COLO668 (cell line): ENCODE data around the gene TMEM256.

Experiments used
- DNase-seq: peaks from one replicate; lab custom pipeline; 2025; ENCODE audit not compliant: unreplicated experiment; lab: John Stamatoyannopoulos, UW

TMEM256 gene

DNA sequence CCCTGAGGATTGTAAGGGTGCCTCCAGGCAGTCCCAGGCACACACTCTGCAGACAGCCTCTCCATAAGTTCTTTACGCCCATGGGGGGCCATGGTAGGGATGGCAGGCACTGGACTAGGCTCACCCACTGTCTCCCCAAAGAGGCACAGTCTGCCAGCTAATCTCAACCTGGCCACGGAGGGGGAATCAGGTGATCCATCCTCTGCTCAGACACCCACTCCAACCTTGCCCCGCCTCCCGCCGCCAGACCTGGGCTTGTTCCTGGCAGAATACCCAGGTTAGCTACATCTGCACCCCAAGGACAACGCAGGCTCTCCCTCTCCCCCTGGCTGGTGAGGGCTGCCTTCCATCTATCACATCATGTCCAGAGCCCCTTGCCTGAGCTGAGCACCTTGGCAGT, 5.0 kb upstream of the TMEM256 start:
- DNase-seq = no peak

DNA sequence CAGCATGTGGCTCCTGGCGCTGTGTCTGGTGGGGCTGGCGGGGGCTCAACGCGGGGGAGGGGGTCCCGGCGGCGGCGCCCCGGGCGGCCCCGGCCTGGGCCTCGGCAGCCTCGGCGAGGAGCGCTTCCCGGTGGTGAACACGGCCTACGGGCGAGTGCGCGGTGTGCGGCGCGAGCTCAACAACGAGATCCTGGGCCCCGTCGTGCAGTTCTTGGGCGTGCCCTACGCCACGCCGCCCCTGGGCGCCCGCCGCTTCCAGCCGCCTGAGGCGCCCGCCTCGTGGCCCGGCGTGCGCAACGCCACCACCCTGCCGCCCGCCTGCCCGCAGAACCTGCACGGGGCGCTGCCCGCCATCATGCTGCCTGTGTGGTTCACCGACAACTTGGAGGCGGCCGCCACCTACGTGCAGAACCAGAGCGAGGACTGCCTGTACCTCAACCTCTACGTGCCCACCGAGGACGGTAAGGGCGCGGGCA, 4.4 kb upstream of the TMEM256 start:
- no peak for DNase-seq

DNA sequence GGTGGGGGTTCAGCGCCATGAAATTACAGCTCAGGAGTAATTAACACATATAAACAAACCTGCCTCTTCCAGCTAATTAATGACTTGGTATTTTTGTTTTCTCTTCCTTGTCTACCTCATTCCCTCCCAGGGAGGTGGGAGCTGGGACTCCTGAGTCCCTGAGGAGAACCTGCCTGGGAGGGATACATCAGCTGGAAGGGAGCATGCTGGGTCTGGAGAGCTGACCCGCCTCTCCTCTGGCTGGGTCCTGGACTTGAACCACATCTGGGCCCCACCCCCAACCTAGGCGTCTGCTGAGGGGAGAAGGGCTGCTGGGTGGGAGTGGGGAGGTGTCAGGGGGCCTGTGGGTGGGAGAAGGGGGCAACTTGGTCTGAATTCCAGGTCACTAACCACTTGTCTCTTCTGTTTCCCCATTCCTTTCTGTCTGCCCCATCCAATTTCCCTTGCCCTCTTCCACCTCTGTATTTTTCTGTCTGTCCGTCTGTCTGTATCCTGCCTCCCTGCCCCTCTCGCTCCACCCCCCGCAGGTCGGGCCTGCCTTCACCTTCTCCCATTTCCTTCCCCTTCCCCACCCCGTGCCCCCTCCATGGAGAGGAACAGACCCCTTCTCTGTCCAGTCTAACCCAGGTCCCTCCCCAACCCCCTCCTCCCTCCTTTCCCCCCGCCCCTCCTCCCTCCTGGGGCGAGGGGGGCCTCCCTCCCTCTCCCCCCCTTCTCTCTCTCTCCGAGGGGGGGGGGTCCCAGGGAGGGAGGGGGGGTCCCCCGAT, 3.8 kb upstream of the TMEM256 start, which contains the start of gene NLGN2:
Gene NLGN2, plus strand, starts transcription at position 361 of the 767 bp plus-strand sequence. CDS start 411 bp downstream, outside the sequence.
- DNase-seq = no peak

DNA sequence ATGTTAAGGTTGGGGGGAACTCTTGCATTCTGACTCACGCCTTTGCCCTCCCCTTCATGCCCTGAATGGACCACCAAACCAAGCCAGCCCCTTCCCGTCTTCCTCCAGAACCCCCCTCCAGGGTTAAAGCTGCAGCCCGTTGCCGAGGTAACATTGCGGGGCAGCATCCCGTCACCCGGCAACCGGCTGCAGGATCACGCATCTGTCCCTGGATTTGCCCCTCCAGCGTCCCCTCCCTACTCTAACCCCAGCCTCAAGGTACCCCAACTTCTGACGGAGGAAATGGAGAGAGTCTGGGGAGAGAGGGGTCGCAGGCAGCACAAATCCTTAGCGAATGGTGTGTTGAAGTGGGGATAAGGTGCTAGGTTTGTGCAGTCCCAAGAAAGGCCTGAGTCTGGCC, 3.2 kb upstream of the TMEM256 start:
- DNase-seq = no peak

DNA sequence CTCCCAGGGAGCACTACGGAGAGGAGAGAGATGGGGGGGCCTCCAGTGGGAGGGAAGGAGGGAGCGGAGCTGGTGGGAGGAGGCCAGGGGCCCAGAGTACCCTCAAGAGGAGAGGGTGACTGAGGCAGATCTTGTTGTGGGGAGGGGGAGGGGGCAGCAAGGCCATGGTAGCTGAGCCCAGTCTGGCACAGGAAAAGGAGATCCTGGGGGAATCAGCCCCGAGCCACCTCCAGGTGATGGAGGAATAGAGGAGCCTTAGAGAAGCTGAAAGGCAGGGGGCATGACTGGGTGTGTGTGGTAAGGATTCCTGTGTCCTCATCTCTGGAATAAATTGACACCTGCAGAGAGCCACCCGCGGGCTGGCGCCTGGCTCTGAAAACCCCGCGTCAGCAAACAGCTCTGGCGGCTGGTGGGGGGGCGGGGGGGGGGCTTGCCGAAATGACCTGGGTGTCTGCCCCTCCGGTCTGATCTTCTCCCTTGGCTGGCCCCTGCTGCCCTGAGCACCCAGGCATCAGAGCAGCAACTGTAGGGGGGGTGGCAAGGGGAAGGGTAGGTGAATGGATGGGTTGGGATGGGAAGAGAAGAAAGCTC, 2.4 kb upstream of the TMEM256 start:
- no peak for DNase-seq

DNA sequence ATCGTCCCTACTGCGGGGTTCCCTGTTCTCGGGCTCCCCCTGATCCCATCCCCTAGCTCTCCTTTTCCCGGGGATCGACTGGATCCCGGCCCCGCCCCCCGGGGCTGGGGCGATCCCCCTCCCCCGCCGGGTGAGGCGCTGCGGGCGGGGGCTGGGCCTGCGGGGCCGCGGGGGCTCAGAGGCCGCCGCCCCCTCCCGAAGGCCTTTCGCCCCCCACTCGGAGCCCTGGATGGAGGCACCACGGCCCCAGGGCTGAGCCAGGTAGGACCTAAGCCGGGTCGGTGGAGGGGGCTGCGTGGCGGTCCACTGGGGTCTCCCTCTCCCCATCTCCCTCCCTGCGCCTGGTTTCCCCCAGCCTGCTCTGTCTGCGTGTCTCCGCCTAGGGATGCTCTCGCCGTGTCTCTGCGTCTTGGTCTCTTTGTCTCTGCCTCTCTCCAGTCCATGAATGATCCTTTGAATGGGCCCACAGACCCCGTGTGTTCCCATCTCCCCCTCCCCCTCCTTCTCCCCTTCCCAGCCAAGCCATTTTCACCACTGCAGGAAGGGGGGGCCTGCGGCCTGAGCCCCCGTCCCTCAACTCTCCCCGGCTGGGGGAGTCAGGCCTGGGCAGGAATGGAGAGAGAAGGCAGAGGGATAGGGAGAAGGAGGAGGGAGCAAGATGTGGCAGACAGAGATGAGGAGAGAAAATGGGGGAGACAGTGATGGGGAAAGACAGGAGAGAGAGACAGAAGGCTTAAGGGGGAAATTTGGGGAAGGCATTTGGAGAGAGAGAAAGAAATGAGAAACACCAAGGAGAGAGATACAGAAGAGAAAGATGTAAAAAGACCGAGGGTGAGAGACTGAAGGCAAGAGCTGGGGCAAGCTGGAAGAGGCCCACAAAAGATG, 1.7 kb upstream of the TMEM256 start:
- DNase-seq = no peak

DNA sequence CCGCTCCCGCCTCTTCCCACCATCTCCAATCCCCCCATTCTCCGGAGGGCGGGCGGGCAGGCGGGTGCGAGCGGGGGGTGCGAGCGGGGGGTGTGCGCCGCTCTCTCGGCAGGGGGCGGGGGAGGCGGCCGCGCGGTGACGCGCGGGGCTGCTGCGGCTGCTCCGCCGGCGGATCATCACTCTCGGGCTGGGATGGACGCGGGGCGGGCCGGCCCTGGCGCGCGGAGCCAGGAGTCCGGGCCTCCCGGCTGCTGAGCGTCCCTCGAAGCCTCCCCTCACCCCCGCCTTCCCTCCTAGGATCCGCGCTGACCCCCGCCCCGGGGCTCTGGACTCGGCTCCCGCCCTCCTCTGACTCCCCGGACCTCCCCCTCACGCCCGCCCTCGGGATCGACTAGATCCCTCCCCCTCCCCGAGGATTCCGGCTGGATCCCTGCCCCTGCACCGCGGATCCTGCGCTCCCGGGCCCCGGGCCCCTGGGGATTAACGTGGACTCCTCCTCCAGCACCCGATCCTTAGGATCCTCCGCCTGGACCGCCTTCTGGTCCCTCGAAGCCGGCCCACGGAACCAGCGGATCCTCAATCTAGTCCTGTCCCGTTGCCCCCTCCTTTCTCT, 946 bp upstream of the TMEM256 start:
- DNase-seq = peak; percentile 41

DNA sequence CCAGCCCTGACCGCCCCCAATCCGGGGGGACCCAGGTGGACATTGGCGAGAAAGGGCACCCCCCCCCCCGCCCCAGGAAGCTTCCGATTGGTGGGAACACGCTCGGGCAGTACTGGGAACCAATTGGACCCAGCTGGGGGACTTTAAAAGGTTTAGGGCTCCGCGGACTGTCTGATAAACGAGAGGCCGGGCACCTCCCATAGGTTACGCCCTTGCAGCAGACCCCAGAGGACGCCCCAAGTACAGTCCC, 245 bp downstream of the TMEM256 start:
- DNase-seq = no peak

DNA sequence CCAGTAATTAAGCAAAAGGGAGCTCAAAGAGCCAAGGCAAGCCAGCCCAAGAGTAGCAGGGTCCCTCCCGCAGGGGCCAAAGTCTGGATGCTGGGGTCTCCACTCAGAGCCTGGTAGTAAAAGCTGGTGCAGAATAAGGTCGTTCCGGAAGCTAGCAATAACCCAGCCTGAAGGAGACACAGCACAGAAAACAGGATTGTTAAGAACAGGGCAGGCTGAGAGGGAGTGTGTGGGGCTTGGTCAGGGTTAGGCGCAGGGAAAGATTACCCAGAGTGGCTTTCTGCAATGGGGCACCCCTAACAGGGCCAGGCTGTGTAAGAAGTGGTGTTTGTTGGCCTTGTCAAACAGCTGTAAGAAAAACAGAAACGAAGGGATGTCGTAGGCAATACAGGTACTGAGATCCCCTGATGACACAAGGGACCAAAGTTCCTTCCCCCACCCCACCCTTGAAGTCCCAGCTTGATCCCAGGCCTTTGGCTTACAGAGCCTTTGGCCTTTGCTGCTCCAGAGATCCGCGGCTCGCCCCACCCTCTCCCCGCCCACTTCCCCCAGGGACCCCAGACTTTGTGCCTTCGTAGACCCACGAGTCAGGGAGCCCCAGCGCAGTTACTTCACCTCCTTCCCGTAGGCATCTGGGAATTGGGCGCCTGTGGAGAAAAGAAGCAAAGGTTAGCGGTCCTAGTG, 712 bp downstream of the TMEM256 start:
- DNase-seq = no peak

DNA sequence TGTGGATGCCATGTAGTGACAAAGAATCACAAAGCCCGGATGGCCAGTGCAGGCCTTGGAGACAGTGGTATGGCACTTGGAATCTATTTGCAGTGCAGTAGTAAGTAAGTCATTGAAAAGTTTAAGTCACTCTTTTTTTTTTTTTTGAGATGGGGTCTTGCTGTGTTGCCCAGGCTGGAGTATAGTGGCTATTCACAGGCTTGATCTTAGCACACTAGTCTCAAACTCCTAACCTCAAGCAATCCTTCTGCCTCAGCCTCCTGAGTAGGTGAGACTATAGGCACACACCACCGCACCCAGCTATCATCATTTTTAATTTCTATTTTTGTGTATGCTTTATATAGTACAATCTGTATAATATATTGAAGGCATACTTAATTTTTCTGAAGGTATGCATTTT, 5.3 kb downstream of the TMEM256 start:
- no peak for DNase-seq

DNA sequence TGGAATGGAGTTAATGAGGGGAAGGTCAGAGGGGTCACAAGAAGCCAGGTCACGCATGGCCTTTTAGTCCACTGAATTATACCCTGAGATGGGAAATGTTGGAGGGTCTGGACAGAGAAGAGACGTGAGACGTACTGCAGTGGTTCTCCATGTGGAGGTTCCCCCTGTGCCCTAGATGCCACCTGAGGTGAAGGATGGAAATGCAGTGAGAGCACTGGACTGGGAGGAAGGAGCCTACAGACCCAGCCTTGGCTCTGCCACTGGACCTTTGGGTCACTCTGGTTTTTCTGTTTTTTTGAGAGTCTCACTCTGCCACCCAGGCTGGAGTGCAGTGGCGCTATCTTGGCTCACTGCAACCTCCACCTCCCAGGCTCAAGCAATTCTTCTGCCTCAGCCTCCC, 7.8 kb downstream of the TMEM256 start:
- DNase-seq = no peak

DNA sequence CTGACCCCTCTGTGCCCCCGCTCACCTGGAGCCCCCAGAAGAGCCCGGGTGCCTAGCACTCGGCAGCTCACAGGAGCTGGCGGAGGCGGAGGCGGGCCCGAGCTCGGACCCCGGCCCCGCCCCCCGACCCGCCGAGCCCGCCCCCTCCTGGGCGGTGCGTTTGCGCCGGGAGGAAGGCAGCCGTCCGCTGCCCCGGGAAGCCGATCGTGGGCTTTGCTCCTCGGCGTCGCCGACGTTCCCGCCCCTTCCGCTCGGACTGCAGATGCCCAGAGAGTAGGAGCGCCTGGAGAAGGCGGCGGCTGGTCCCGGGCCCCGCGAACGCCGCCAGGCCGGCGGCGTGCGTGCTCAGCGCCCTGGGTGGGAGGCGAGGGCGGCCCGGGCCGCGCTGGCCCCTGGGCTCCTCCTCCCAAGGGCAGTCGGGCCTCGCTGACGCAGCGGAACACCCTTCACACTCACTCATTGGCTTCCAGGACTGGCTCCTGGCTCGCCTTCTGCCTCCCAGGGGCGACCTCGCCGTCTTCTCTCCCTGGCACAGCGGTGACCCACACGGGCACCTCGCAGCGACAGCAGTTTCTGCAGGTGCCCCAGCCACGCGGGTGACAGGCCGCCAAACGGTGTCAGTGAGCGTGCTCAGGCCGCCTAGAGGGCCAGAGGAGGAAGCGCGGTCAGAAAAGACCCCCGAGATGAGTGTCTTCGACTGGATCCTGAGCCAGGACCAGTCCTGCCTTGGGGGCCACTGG, 9.3 kb downstream of the TMEM256 start, which contains the start of gene PLSCR3:
Gene PLSCR3, minus strand, starts transcription at position 74 of the 740 bp plus-strand sequence. CDS start 415 bp downstream, outside the sequence.
- DNase-seq = peak; percentile 74

DNA sequence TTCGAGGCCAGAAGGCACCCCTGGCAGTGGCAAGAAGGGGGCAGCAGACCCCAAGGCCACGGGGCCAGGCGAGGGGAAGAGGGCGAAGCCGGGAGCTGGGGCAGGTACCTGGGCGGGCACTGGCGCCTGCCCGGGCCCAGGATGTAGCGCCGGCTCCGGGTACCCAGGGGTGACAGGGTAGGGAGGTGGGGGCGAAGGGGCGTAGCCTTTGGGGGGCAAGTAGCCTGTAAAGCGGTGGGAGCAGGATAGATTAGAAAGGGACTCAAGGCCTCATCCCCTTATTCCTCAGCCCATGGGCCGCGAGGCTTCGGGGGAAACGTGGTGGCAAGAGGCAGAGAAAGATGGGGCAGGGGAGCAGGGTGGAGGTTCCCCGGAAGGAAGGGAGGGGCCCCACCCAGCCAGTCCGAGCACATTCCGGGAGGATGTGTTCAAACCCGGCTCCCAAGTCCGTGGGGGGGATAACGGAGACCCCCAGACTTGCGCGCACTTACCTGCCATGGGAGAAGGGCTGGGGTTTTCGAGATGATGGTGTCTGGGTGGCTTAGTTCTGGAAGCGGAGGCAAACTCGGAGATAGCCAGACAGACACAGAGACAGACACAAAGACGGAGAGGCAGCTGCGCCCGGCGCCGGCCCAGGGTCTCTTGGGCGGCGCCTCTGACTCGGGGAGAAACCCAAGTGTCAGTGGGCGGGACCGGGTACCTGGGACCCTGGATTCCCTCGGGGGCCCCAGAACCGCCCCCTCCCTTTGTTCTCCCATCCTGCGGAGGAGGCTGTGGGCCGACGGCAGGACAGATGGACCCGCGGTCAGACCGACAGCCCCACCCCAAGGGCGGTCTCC, 10.1 kb downstream of the TMEM256 start:
- peak; percentile 38 for DNase-seq

DNA sequence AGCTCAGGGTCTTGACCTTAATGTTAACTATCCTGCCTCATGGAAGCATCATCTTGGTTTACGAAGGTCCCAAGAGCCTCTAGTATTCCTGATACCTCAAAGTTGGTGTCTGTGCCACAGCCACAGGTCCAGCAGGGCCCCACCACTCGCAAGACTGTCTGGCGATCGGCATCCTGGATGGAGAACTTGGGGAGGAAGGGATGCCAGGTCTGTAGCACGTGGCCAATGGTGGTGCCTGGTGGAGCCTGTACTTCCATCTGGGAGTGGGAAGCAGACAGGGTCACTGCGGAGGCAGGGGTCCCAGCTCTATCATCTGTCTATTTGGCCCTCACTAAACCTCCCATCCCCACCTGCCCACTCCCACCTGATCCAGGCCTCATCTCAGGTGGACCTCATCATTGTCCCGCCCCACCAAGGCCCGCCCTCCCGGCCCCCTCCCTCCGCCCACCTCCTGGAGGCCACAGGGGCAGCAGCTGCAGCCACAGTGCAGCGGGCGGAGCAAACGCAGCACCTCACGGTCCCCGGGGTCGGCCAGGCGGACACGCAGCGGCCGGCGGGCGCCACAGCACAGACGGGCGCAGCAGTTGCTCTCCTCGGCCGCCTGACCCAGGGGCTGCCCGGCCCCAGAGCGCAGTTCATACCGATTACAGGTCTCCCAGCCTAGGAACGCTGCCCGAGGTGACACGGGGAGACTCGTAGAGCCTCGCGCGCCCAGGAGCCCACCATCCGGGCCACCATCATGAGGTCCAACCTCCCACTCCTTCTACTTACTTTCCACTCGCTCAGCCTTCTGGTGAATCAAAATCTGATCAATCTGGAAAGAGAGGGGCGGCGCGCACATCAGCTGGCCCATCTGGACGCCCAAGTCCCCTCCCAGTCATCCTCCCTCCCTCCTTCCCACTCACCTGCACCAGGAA, 10.9 kb downstream of the TMEM256 start:
- DNase-seq = no peak

DNA sequence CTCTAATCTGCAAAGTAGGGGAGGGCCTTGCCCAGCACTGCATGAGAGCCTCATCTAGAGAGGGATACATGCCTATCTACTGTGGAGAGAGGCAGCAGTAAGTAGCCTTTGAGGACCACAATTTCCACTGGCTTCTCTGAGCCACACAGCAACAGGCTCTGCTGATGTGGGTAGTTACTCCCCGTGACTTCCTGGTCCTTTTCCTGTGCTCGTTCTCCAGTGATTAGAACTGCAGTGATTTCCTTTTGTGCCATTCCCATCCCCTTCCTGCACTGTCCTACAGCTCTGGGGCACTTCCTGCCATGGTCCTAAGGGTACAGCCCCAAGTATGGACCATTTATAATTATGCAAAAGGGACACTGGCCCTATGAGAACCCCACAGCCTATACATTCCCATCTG, 12.6 kb downstream of the TMEM256 start:
- DNase-seq = no peak

DNA sequence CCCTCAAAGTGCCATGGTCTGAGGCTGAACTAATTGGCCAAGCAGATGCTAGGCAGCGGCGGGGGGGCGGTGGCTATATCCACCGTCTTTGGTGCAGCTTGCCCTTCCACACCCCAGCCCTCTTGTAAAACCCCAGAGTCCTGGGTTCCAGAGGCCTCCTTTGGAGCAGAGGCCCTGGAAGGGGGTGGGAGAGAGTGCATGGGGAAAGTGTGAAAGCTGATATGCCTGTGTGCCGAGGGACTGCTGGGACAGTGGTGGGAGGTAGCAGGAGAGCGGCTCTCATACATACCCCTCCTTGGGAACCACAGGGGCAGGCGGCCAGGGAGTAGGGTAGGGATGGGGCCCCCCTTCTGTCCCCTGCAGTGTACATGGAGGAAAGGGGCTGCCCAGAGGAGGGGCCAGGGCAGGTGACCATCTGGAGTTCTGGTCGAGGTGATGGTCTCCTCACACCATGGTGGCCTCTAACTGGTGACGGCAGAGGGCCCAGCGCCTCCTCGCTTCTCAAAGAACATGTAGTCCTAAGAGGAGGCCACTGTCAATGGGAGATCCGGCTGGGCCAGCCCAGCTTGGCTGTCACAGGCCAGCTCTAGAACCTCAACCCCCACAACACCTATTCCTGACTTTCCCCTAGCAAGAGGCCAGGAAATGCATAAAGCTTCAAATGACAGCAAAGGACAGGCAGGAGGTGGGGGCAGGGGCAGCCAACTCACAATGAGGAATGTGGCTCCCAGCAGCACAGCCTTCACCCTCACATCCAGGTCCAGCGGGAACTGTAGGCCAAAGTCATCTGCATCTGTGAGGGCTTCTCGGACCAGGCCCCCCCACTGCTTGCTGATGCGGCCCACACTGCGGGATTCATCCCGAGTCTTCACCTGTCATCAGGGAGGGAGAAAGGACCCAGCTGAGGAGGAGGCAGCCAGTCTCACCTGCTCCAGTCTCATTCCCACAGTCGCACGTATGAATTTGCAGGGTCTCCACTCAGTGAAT, 13.7 kb downstream of the TMEM256 start:
- DNase-seq = no peak

DNA sequence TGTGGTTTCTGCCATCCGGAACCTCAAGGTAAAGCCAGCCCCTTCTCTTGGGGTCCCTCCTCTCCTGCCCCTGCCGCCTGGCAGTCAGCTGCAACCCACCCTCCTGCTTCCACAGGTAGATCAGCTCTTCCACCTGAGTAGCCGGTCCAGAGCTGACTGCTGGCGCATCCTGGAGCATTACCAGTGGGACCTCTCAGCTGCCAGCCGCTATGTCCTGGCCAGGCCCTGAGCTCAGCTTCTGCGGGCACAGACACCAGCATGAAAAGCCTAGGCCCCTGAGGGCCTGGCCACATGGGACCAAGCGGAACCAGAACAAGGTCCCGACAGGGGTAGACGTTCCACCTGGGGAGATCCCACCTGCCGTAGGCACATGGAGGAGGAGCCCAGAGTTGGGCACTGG, 15.0 kb downstream of the TMEM256 start:
- no peak for DNase-seq
